Karpas-422 (cell line): Measurements from ENCODE around the gene IFI44. TPM values are rescaled to one million over a fixed set of nuclear protein-coding genes. Genes with fewer than 3 reads are reported as not detected.

Experiments used
- DNase-seq: peaks from one replicate; pipeline ENCODE4 v3.0.0-alpha.2; 2015
- H2AFZ ChIP-seq: fragments of 200-600 bp; sonication (generic); 2 replicates; pipeline ENCODE4 v1.6.1; 2014; ENCODE audit warnings: antibody characterized with exemption, low read length, mixed read lengths
- H3K27ac ChIP-seq: fragments of 200-600 bp; sonication (generic); 2 replicates; pipeline ENCODE4 v1.5.1; 2014; ENCODE audit warnings: mild to moderate bottlenecking, low read length, moderate library complexity
- H3K27me3 ChIP-seq: fragments of 200-600 bp; sonication (generic); 2 replicates; pipeline ENCODE4 v1.6.1; 2014; ENCODE audit warnings: low read length, mixed read lengths
- H3K36me3 ChIP-seq: fragments of 200-600 bp; sonication (generic); 2 replicates; pipeline ENCODE4 v1.6.1; 2014; ENCODE audit warnings: low read length, mixed read lengths; ENCODE audit not compliant: insufficient read depth
- H3K4me1 ChIP-seq: fragments of 200-600 bp; sonication (generic); 2 replicates; pipeline ENCODE4 v1.6.1; 2014; ENCODE audit warnings: mild to moderate bottlenecking, low read length, mixed read lengths
- H3K4me2 ChIP-seq: fragments of 200-600 bp; sonication (generic); 2 replicates; pipeline ENCODE4 v1.6.1; 2014; ENCODE audit warnings: low read length, low read depth, mild to moderate bottlenecking; ENCODE audit not compliant: poor library complexity, severe bottlenecking
- H3K4me3 ChIP-seq: fragments of 200-600 bp; sonication (generic); 2 replicates; pipeline ENCODE4 v1.5.1; 2014; ENCODE audit warnings: mild to moderate bottlenecking, antibody characterized with exemption, low read length, mixed read lengths
- H3K79me2 ChIP-seq: fragments of 200-600 bp; sonication (generic); 2 replicates; pipeline ENCODE4 v1.6.1; 2014; ENCODE audit warnings: mild to moderate bottlenecking, low read length, mixed read lengths
- H3K9ac ChIP-seq: fragments of 200-600 bp; sonication (generic); 2 replicates; pipeline ENCODE4 v1.6.0; 2014; ENCODE audit warnings: low read length
- H3K9me2 ChIP-seq: fragments of 200-600 bp; sonication (generic), shearing (Covaris generic); replicated peaks from 2 replicates; pipeline ENCODE4 v1.6.0; 2014; ENCODE audit warnings: mild to moderate bottlenecking, low read length, moderate library complexity; ENCODE audit not compliant: insufficient read depth
- H3K9me3 ChIP-seq: fragments of 300-700, 200-600 bp; sonication (generic); 2 replicates; pipeline ENCODE4 v1.6.1; 2014; ENCODE audit warnings: low read length, mixed read lengths
- H4K20me1 ChIP-seq: fragments of 200-600 bp; sonication (generic); 2 replicates; pipeline ENCODE4 v1.6.1; 2014; ENCODE audit warnings: mild to moderate bottlenecking, antibody characterized with exemption, low read length, low read depth; ENCODE audit not compliant: insufficient read depth
- total RNA-seq: library from RNA; depleted of rRNA; stranded (reverse); fragments of >200 nt; shearing (Covaris generic); gene quantifications from 2 replicates; pipeline ENCODE4 v1.2.3, GENCODE V29; 2014; ENCODE audit warnings: low replicate concordance

The IFI44 gene
- total RNA-seq, 1 experiment from 2014 or later: 16.3 TPM

DNA sequence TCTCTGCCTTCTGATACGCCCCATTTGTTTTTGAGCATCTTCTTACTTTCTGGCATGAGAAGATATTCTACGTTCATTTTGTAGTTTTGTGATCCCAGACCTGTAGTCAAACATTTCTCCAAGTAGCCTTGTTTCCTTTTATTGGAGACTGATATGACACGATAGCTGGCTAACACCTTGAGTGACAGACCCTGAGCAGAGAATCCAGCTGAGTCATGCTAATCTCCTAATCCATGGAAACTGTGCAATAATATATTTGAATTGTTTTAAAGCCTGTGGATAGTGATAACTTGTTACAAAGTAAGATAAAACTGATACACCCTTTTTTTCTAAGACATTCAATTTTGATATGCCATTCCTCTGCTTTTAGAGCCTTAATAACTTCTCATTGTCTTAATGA, 30.6 kb upstream of the IFI44 start:
- Histone ChIP-seq H3K27ac (no peak overlapping the region), H3K36me3 (no peaks in the 10 kb centered on the region), H3K27me3 (no peaks in the 10 kb centered on the region), H3K9ac (no peak overlapping the region), H4K20me1 (no peaks in the 10 kb centered on the region), H2AFZ (no peak overlapping the region), H3K9me3 (no peaks in the 10 kb centered on the region), H3K4me1 (peaks cover 15% of the 10 kb centered on the region), H3K4me3 (no peak overlapping the region), H3K79me2 (no peaks in the 10 kb centered on the region), H3K9me2 (no peaks in the 10 kb centered on the region), H3K4me2 (no peak overlapping the region)
- DNase-seq: no peak

DNA sequence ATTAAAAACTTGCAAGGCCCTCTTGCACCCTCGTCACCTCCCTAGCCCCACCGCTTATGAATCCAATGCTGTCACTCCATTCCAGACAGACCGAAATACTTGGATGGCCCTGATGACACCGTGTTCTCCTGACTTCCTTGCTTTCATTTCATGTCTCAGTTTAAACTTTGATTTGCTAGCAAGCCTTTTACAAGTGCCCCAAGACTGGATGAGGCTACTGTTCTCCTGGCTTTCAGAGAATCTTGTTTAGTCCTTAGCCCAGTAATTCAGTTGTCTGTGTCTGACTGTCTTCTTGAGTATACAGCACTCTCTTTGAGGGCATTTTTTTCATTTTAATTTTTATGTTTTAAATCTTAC, 30.2 kb upstream of the IFI44 start:
- Histone ChIP-seq H3K27ac (no peak overlapping the region), H3K36me3 (no peaks in the 10 kb centered on the region), H3K9me3 (no peaks in the 10 kb centered on the region), H3K4me3 (no peak overlapping the region), H3K4me2 (peak overlapping the region; percentile 14), H2AFZ (no peak overlapping the region), H3K79me2 (no peaks in the 10 kb centered on the region), H3K9ac (no peak overlapping the region), H3K9me2 (no peaks in the 10 kb centered on the region), H3K4me1 (peaks cover 15% of the 10 kb centered on the region), H3K27me3 (no peaks in the 10 kb centered on the region), H4K20me1 (no peaks in the 10 kb centered on the region)
- no peak for DNase-seq

DNA sequence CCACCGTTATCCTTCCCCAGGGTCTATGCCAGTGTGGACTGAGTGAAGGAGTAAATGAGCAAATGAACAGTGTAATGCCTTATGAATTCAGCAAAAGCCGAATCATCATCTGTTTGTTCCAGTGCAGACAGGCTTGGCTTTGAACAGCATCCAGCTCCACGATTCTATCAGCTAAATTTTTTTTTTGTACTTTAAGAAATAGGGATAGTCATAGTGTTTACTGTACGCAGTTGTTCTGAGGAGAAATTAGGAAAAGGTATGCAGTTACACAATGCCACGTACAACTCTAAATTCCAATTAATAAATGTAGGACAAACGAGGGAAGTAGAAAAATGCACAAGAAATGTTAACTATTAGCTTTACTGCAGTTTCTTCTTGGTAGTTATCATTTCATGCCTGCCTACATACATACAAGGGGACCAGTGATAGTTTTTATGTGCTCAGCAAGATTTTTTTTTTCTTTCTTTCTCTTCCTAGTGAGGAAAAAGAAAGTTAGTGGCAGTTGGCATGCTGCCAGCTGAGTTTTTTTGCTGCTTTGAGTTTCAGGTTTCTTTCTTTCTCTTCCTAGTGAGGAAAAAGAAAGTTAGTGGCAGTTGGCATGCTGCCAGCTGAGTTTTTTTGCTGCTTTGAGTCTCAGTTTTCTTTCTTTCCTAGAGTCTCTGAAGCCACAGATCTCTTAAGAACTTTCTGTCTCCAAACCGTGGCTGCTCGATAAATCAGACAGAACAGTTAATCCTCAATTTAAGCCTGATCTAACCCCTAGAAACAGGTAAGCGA, 29.6 kb upstream of the IFI44 start, which contains the start of gene IFI44L:
Gene IFI44L (plus strand): TSS at position 646 of the 777 bp plus-strand sequence. CDS start 7,468 bp downstream, outside the sequence.
- no peaks in the 10 kb centered on the region for H3K36me3 ChIP-seq
- H3K9me2 ChIP-seq: no peaks in the 10 kb centered on the region
- peaks cover 15% of the 10 kb centered on the region for H3K4me1 ChIP-seq
- peak within 1 kb of the TSS; percentile 35 for H3K4me2 ChIP-seq
- no peak for DNase-seq
- no peak within 1 kb of the TSS for H2AFZ ChIP-seq
- H3K27ac ChIP-seq: no peak within 1 kb of the TSS
- H4K20me1 ChIP-seq: no peaks in the 10 kb centered on the region
- H3K9ac ChIP-seq: no peak within 1 kb of the TSS
- no peaks in the 10 kb centered on the region for H3K79me2 ChIP-seq
- no peaks in the 10 kb centered on the region for H3K27me3 ChIP-seq
- no peak within 1 kb of the TSS; the same call in 1 of the 2 replicates for H3K4me3 ChIP-seq
- H3K9me3 ChIP-seq: no peaks in the 10 kb centered on the region

DNA sequence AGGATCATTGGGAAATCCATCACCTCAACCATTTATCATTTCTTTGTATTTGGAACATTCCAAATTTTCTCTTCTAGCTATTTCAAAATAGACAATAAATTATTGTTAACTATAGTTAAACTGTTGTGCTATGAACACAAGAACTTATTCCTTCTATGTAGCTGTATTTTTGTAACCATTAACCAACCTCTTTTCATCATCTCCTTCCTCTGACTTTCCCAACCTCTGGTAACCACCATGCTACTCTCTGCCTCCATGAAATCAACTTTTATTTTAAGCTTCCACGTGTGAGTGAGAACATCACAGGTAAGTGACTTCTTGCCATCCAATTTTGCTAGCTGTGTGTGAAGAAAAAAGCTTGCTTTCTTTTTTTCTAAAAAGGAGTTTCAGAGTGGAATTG, 29.0 kb upstream of the IFI44 start:
- H3K27me3 ChIP-seq: no peaks in the 10 kb centered on the region
- DNase-seq: no peak
- no peaks in the 10 kb centered on the region for H3K9me3 ChIP-seq
- H3K4me2 ChIP-seq: peak overlapping the region; percentile 35
- no peak overlapping the region; the same call in 1 of the 2 replicates for H3K4me3 ChIP-seq
- H3K79me2 ChIP-seq: no peaks in the 10 kb centered on the region
- no peak overlapping the region for H3K9ac ChIP-seq
- no peak overlapping the region for H3K27ac ChIP-seq
- H3K36me3 ChIP-seq: no peaks in the 10 kb centered on the region
- peaks cover 15% of the 10 kb centered on the region for H3K4me1 ChIP-seq
- no peak overlapping the region for H2AFZ ChIP-seq
- no peaks in the 10 kb centered on the region for H4K20me1 ChIP-seq
- H3K9me2 ChIP-seq: no peaks in the 10 kb centered on the region

DNA sequence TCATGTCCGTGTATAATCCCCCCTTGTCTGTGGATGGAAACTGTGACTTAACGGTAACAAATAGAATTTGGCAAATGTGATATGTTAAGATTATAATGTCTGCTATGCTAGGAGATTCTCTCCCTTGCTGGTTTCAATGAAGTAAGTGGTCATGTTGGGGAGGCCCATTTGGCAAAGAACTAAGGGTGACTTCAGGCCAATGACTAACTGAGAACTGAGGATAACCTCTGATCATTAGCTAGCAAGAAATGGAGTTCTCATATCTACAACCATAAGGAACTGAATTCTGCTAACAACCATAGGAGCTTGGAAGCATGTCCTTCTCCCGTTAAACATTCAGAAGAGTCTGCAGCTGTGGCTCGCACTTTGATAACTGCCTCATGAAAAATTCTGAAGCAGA, 27.1 kb upstream of the IFI44 start:
- H3K79me2 ChIP-seq: no peaks in the 10 kb centered on the region
- no peak overlapping the region for H3K4me3 ChIP-seq
- no peak overlapping the region for H3K4me2 ChIP-seq
- H2AFZ ChIP-seq: no peak overlapping the region
- peaks cover 15% of the 10 kb centered on the region for H3K4me1 ChIP-seq
- no peak for DNase-seq
- no peak overlapping the region for H3K9ac ChIP-seq
- no peaks in the 10 kb centered on the region for H4K20me1 ChIP-seq
- no peak overlapping the region for H3K27ac ChIP-seq
- no peaks in the 10 kb centered on the region for H3K27me3 ChIP-seq
- no peaks in the 10 kb centered on the region for H3K36me3 ChIP-seq
- no peaks in the 10 kb centered on the region for H3K9me2 ChIP-seq
- H3K9me3 ChIP-seq: no peaks in the 10 kb centered on the region

DNA sequence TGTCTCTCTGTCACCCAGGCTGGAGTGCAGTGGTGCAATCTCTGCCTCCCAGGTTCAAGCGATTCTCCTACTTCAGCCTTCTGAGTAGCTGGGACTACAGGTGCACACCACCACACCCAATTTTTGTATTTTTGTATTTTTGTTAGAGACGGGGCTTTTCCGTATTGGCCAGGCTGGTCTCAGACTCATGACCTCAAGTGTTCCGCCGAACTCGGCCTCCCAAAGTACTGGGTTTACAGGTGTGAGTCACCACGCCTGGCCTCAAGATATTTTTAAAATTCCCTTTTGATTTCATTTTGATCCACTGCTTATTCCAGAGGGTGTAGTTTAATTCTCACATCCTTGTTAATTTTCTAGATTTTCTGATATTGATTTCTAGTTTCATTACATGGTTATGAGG, 25.6 kb upstream of the IFI44 start:
- Histone ChIP-seq H3K27ac (no peak overlapping the region), H2AFZ (no peak overlapping the region)
- DNase-seq: no peak

DNA sequence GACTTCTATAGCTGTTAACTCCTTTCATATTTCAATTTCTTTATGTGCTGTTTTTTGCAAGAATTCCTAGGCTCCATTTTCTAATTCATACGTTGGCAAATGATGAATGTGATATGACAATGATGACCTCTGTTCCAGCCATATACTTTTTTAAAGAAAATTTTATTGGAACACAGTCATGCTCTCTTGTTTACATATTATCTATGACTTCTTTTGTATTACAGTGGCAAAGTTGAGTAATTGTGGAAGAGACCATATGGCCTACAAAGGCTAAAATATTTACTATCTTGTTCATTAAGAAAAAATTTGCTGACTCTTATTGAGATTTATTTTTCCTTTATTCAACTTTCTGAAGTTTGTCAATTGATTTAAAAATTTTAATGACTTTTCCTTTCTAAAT, 22.3 kb upstream of the IFI44 start:
- Histone ChIP-seq H3K27me3 (no peaks in the 10 kb centered on the region), H3K9ac (no peak overlapping the region), H3K4me2 (no peak overlapping the region), H3K9me2 (no peaks in the 10 kb centered on the region), H3K36me3 (no peaks in the 10 kb centered on the region), H3K4me3 (no peak overlapping the region), H2AFZ (no peak overlapping the region), H3K27ac (no peak overlapping the region), H3K9me3 (no peaks in the 10 kb centered on the region), H3K4me1 (no peaks in the 10 kb centered on the region), H3K79me2 (no peaks in the 10 kb centered on the region), H4K20me1 (no peaks in the 10 kb centered on the region)
- DNase-seq: no peak

More for the DNA sequence above, 25.6 kb upstream of the IFI44 start:
- no peaks in the 10 kb centered on the region for H3K9me2 ChIP-seq
- no peaks in the 10 kb centered on the region for H3K9me3 ChIP-seq
- no peaks in the 10 kb centered on the region for H3K79me2 ChIP-seq
- H4K20me1 ChIP-seq: no peaks in the 10 kb centered on the region
- H3K4me3 ChIP-seq: no peak overlapping the region
- H3K9ac ChIP-seq: no peak overlapping the region
- no peaks in the 10 kb centered on the region for H3K36me3 ChIP-seq
- H3K4me2 ChIP-seq: no peak overlapping the region
- peaks cover 13% of the 10 kb centered on the region for H3K4me1 ChIP-seq
- H3K27me3 ChIP-seq: no peaks in the 10 kb centered on the region

DNA sequence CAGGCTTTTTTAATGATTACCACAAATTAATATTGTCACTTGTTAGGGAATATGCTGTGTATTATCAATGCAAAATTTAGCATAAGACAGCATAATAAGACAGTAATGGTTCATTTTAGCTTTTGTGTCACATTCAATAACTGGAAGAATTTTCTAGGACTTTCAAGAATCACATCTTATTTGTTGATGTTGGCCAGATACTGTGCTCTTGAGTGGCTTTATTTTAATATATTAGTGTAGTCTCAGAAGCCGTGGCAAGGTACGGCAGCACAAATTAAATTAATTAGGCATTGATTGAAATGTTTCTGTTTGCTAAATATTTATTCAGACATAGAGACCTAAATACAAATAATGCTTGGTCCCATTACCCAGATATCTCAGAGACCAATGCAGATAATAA, 19.0 kb upstream of the IFI44 start:
- no peaks in the 10 kb centered on the region for H3K9me2 ChIP-seq
- no peaks in the 10 kb centered on the region for H3K36me3 ChIP-seq
- H3K79me2 ChIP-seq: no peaks in the 10 kb centered on the region
- H3K27me3 ChIP-seq: no peaks in the 10 kb centered on the region
- no peak overlapping the region for H3K4me3 ChIP-seq
- H3K27ac ChIP-seq: no peak overlapping the region
- DNase-seq: no peak
- H3K4me2 ChIP-seq: no peak overlapping the region
- H3K4me1 ChIP-seq: no peaks in the 10 kb centered on the region
- no peak overlapping the region for H2AFZ ChIP-seq
- no peaks in the 10 kb centered on the region for H3K9me3 ChIP-seq
- no peaks in the 10 kb centered on the region for H4K20me1 ChIP-seq
- no peak overlapping the region for H3K9ac ChIP-seq
